ENCODE results near the gene ETV3.

- TF ChIP-seq, protein P1, sequence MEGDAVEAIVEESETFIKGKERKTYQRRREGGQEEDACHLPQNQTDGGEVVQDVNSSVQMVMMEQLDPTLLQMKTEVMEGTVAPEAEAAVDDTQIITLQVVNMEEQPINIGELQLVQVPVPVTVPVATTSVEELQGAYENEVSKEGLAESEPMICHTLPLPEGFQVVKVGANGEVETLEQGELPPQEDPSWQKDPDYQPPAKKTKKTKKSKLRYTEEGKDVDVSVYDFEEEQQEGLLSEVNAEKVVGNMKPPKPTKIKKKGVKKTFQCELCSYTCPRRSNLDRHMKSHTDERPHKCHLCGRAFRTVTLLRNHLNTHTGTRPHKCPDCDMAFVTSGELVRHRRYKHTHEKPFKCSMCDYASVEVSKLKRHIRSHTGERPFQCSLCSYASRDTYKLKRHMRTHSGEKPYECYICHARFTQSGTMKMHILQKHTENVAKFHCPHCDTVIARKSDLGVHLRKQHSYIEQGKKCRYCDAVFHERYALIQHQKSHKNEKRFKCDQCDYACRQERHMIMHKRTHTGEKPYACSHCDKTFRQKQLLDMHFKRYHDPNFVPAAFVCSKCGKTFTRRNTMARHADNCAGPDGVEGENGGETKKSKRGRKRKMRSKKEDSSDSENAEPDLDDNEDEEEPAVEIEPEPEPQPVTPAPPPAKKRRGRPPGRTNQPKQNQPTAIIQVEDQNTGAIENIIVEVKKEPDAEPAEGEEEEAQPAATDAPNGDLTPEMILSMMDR (IDR thresholded peaks at IDR 0.05), result no peak
- TF ChIP-seq POLR2A (IDR thresholded peaks at IDR 0.05), result no peak
Measured at GRCh38 chr1:157137046-157137407, 1.2 kb downstream of the ETV3 start.
